Measurements from ENCODE around the gene BCL11A.

BCL11A gene

GRCh38 chr2:60440767-60441163, 112.7 kb downstream of the BCL11A start:
- Histone ChIP-seq H3K27ac (ENCODE audit: low read depth, low read length) (no peak overlapping the region), H3K9ac (ENCODE audit: low read depth in 1 of 2, low read length in 2 of 2) (no peak overlapping the region), H3K27me3 (ENCODE audit: control insufficient read depth in 1 of 2, insufficient read depth in 2 of 2, low read length in 2 of 2) (no peaks in the 10 kb centered on the region), H3K36me3 (ENCODE audit: control insufficient read depth in 1 of 2, insufficient read depth in 2 of 2, low read length in 2 of 2) (no peaks in the 10 kb centered on the region), H3K9me3 (ENCODE audit: control insufficient read depth in 1 of 2, low read length in 2 of 2) (no peaks in the 10 kb centered on the region), H3K4me1 (ENCODE audit: control insufficient read depth in 1 of 2, insufficient read depth in 2 of 2, low read length in 2 of 2) (peaks cover 17 to 23% of the 10 kb centered on the region in 2 donors), H3K4me3 (ENCODE audit: low read depth in 1 of 2, low read length in 2 of 2) (no peak overlapping the region)

GRCh38 chr2:60440079-60440766, 113.2 kb downstream of the BCL11A start:
- Histone ChIP-seq H3K4me1 (ENCODE audit: control insufficient read depth in 1 of 2, insufficient read depth in 2 of 2, low read length in 2 of 2) (peaks cover 17 to 23% of the 10 kb centered on the region in 2 donors), H3K27me3 (ENCODE audit: control insufficient read depth in 1 of 2, insufficient read depth in 2 of 2, low read length in 2 of 2) (no peaks in the 10 kb centered on the region), H3K9me3 (ENCODE audit: control insufficient read depth in 1 of 2, low read length in 2 of 2) (no peaks in the 10 kb centered on the region), H3K9ac (ENCODE audit: low read depth in 1 of 2, low read length in 2 of 2) (no peak overlapping the region), H3K36me3 (ENCODE audit: control insufficient read depth in 1 of 2, insufficient read depth in 2 of 2, low read length in 2 of 2) (no peaks in the 10 kb centered on the region), H3K4me3 (ENCODE audit: low read depth in 1 of 2, low read length in 2 of 2) (no peak overlapping the region), H3K27ac (ENCODE audit: low read depth, low read length) (no peak overlapping the region)

- H3K27ac ChIP-seq (ENCODE audit: low read depth, low read length), result no peak overlapping the region
- H3K27me3 ChIP-seq (ENCODE audit: control insufficient read depth in 1 of 2, insufficient read depth in 2 of 2, low read length in 2 of 2), result no peaks in the 10 kb centered on the region
- H3K4me1 ChIP-seq (ENCODE audit: control insufficient read depth in 1 of 2, insufficient read depth in 2 of 2, low read length in 2 of 2), result peaks cover 17 to 23% of the 10 kb centered on the region in 2 donors
- H3K4me3 ChIP-seq (ENCODE audit: low read depth in 1 of 2, low read length in 2 of 2), result no peak overlapping the region
- H3K9ac ChIP-seq (ENCODE audit: low read depth in 1 of 2, low read length in 2 of 2), result no peak overlapping the region
- H3K36me3 ChIP-seq (ENCODE audit: control insufficient read depth in 1 of 2, insufficient read depth in 2 of 2, low read length in 2 of 2), result no peaks in the 10 kb centered on the region
- H3K9me3 ChIP-seq (ENCODE audit: control insufficient read depth in 1 of 2, low read length in 2 of 2), result no peaks in the 10 kb centered on the region
Measured at GRCh38 chr2:60439219-60439974, 114.1 kb downstream of the BCL11A start.

GRCh38 chr2:60438653-60439052, 114.8 kb downstream of the BCL11A start:
- peaks cover 17 to 20% of the 10 kb centered on the region in 2 donors for H3K4me1 ChIP-seq (ENCODE audit: control insufficient read depth in 1 of 2, insufficient read depth in 2 of 2, low read length in 2 of 2)
- H3K9me3 ChIP-seq (ENCODE audit: control insufficient read depth in 1 of 2, low read length in 2 of 2), result no peaks in the 10 kb centered on the region
- H3K9ac ChIP-seq (ENCODE audit: low read depth in 1 of 2, low read length in 2 of 2), result no peak overlapping the region
- H3K27ac ChIP-seq (ENCODE audit: low read depth, low read length), result no peak overlapping the region
- no peaks in the 10 kb centered on the region for H3K27me3 ChIP-seq (ENCODE audit: control insufficient read depth in 1 of 2, insufficient read depth in 2 of 2, low read length in 2 of 2)
- H3K36me3 ChIP-seq (ENCODE audit: control insufficient read depth in 1 of 2, insufficient read depth in 2 of 2, low read length in 2 of 2), result no peaks in the 10 kb centered on the region
- H3K4me3 ChIP-seq (ENCODE audit: low read depth in 1 of 2, low read length in 2 of 2), result no peak overlapping the region

GRCh38 chr2:60438131-60438530, 115.3 kb downstream of the BCL11A start:
- no peaks in the 10 kb centered on the region for H3K27me3 ChIP-seq (ENCODE audit: control insufficient read depth in 1 of 2, insufficient read depth in 2 of 2, low read length in 2 of 2)
- no peak overlapping the region for H3K27ac ChIP-seq (ENCODE audit: low read depth, low read length)
- H3K4me3 ChIP-seq (ENCODE audit: low read depth in 1 of 2, low read length in 2 of 2), result no peak overlapping the region
- no peak overlapping the region for H3K9ac ChIP-seq (ENCODE audit: low read depth in 1 of 2, low read length in 2 of 2)
- no peaks in the 10 kb centered on the region for H3K9me3 ChIP-seq (ENCODE audit: control insufficient read depth in 1 of 2, low read length in 2 of 2)
- H3K36me3 ChIP-seq (ENCODE audit: control insufficient read depth in 1 of 2, insufficient read depth in 2 of 2, low read length in 2 of 2), result no peaks in the 10 kb centered on the region
- H3K4me1 ChIP-seq (ENCODE audit: control insufficient read depth in 1 of 2, insufficient read depth in 2 of 2, low read length in 2 of 2), result peaks cover 17 to 20% of the 10 kb centered on the region in 2 donors

GRCh38 chr2:60437080-60437696, 116.3 kb downstream of the BCL11A start:
- H3K27ac ChIP-seq (ENCODE audit: low read depth, low read length), result no peak overlapping the region

GRCh38 chr2:60433018-60433596, 120.3 kb downstream of the BCL11A start:
- no peaks in the 10 kb centered on the region for H3K36me3 ChIP-seq (ENCODE audit: control insufficient read depth in 1 of 2, insufficient read depth in 2 of 2, low read length in 2 of 2)
- H3K27me3 ChIP-seq (ENCODE audit: control insufficient read depth in 1 of 2, insufficient read depth in 2 of 2, low read length in 2 of 2), result no peaks in the 10 kb centered on the region
- no peak overlapping the region for H3K4me3 ChIP-seq (ENCODE audit: low read depth in 1 of 2, low read length in 2 of 2)
- H3K9ac ChIP-seq (ENCODE audit: low read depth in 1 of 2, low read length in 2 of 2), result no peak overlapping the region
- H3K27ac ChIP-seq (ENCODE audit: low read depth, low read length), result no peak overlapping the region
- H3K9me3 ChIP-seq (ENCODE audit: control insufficient read depth in 1 of 2, low read length in 2 of 2), result no peaks in the 10 kb centered on the region
- H3K4me1 ChIP-seq (ENCODE audit: control insufficient read depth in 1 of 2, insufficient read depth in 2 of 2, low read length in 2 of 2), result peaks cover 0 to under 1% of the 10 kb centered on the region in 2 donors

More at GRCh38 chr2:60437080-60437696, 116.3 kb downstream of the BCL11A start:
- no peaks in the 10 kb centered on the region for H3K27me3 ChIP-seq (ENCODE audit: control insufficient read depth in 1 of 2, insufficient read depth in 2 of 2, low read length in 2 of 2)
- no peaks in the 10 kb centered on the region for H3K9me3 ChIP-seq (ENCODE audit: control insufficient read depth in 1 of 2, low read length in 2 of 2)
- H3K4me1 ChIP-seq (ENCODE audit: control insufficient read depth in 1 of 2, insufficient read depth in 2 of 2, low read length in 2 of 2), result peaks cover 17 to 20% of the 10 kb centered on the region in 2 donors
- H3K9ac ChIP-seq (ENCODE audit: low read depth in 1 of 2, low read length in 2 of 2), result no peak overlapping the region
- no peaks in the 10 kb centered on the region for H3K36me3 ChIP-seq (ENCODE audit: control insufficient read depth in 1 of 2, insufficient read depth in 2 of 2, low read length in 2 of 2)
- H3K4me3 ChIP-seq (ENCODE audit: low read depth in 1 of 2, low read length in 2 of 2), result no peak overlapping the region

GRCh38 chr2:60432035-60432601, 121.3 kb downstream of the BCL11A start:
- Histone ChIP-seq H3K27ac (ENCODE audit: low read depth, low read length) (no peak overlapping the region), H3K4me1 (ENCODE audit: control insufficient read depth in 1 of 2, insufficient read depth in 2 of 2, low read length in 2 of 2) (no peaks in the 10 kb centered on the region), H3K4me3 (ENCODE audit: low read depth in 1 of 2, low read length in 2 of 2) (no peak overlapping the region), H3K27me3 (ENCODE audit: control insufficient read depth in 1 of 2, insufficient read depth in 2 of 2, low read length in 2 of 2) (no peaks in the 10 kb centered on the region), H3K36me3 (ENCODE audit: control insufficient read depth in 1 of 2, insufficient read depth in 2 of 2, low read length in 2 of 2) (no peaks in the 10 kb centered on the region), H3K9me3 (ENCODE audit: control insufficient read depth in 1 of 2, low read length in 2 of 2) (no peaks in the 10 kb centered on the region), H3K9ac (ENCODE audit: low read depth in 1 of 2, low read length in 2 of 2) (no peak overlapping the region)

- Histone ChIP-seq H3K27me3 (ENCODE audit: control insufficient read depth in 1 of 2, insufficient read depth in 2 of 2, low read length in 2 of 2) (no peaks in the 10 kb centered on the region), H3K4me3 (ENCODE audit: low read depth in 1 of 2, low read length in 2 of 2) (no peak overlapping the region), H3K4me1 (ENCODE audit: control insufficient read depth in 1 of 2, insufficient read depth in 2 of 2, low read length in 2 of 2) (no peaks in the 10 kb centered on the region), H3K27ac (ENCODE audit: low read depth, low read length) (no peak overlapping the region), H3K9me3 (ENCODE audit: control insufficient read depth in 1 of 2, low read length in 2 of 2) (no peaks in the 10 kb centered on the region), H3K36me3 (ENCODE audit: control insufficient read depth in 1 of 2, insufficient read depth in 2 of 2, low read length in 2 of 2) (no peaks in the 10 kb centered on the region), H3K9ac (ENCODE audit: low read depth in 1 of 2, low read length in 2 of 2) (no peak overlapping the region)
Measured at GRCh38 chr2:60429681-60430080, 123.8 kb downstream of the BCL11A start.

All from duodenal mucosa (tissue), 2 donors.